ENCODE data around the gene ERC2. TPM values are rescaled to one million over a fixed set of nuclear protein-coding genes. Genes with fewer than 3 reads are reported as not detected.

Gene ERC2
- total RNA-seq, 1 donor from 2014 or later = 0.11 TPM

DNA sequence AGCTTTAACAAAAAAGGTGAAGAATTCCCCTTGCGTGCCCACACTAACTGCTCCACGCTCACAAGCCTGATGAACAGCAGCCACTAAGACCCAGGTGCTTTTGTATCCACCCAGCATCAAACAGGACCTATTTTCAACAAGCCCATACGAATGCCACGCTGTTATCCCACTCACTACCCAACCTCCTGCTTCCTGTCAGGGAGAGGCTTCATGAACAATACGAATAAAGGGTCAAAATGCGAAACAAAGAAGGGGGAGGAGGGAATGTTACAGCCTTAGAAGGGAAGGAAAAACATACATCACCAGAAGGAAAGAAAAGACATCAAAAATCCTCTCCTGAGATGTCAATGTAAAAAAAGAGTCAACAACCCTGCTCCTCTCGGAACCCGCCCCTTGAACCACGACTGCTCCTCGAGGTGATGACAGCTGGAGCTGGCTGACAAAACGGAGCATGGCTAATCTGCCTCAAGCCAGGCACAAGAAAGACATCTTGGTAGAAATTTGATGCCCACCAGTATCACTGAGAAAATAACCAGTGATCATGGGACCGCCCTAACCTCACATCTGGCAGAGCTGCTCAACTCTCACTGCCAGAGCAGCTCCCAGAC is 9.7 kb downstream of the ERC2 start:
- intact Hi-C loops (cut with DNase I) = no loop called here
- TF ChIP-seq CTCF (IDR thresholded peaks at IDR 0.05) = no peak
- Histone ChIP-seq H3K4me3 (no peak overlapping the region), H3K4me1 (no peaks in the 10 kb centered on the region), H3K27ac (no peak overlapping the region), H3K9me3 (no peaks in the 10 kb centered on the region), H3K27me3 (no peaks in the 10 kb centered on the region), H3K36me3 (no peaks in the 10 kb centered on the region)
- no peak for DNase-seq (ENCODE audit: low spot score in 2 of 2)

GRCh38 chr3:56456117-56456516 is 12.2 kb downstream of the ERC2 start:
- no peak for TF ChIP-seq CTCF (IDR thresholded peaks at IDR 0.05)
- Histone ChIP-seq H3K4me3 (no peak overlapping the region), H3K27me3 (no peaks in the 10 kb centered on the region), H3K9me3 (no peaks in the 10 kb centered on the region), H3K36me3 (no peaks in the 10 kb centered on the region), H3K27ac (no peak overlapping the region), H3K4me1 (no peaks in the 10 kb centered on the region)
- DNase-seq (ENCODE audit: low spot score in 2 of 2) = no peak
- intact Hi-C loops (cut with DNase I) = no loop called here

DNA sequence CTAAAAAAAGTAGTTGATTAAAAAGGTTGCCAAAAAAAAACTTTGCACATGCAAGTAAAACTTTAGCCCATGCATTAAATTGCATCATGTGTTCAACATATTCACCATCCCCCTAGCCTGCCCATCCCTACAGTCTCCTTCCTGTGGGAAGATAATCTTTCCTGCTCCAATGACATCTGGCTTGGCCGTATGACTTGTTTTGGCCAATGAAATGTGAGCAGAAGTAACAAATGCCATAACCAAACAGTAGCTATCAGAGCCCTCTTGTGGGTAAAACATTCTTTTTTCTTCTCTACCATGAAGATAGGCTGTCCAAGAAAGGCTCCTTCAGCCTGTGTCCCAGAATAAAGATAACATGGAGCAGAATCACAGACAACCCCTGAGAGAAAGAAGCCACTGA is 15.3 kb downstream of the ERC2 start:
- H3K4me3 ChIP-seq = no peak overlapping the region
- no peaks in the 10 kb centered on the region for H3K9me3 ChIP-seq
- intact Hi-C loops (cut with DNase I) = no loop called here
- no peak overlapping the region for H3K27ac ChIP-seq
- TF ChIP-seq CTCF (IDR thresholded peaks at IDR 0.05) = no peak
- no peaks in the 10 kb centered on the region for H3K4me1 ChIP-seq
- H3K27me3 ChIP-seq = no peaks in the 10 kb centered on the region
- no peaks in the 10 kb centered on the region for H3K36me3 ChIP-seq
- DNase-seq (ENCODE audit: low spot score in 2 of 2) = no peak

- no peaks in the 10 kb centered on the region for H3K9me3 ChIP-seq
- TF ChIP-seq CTCF (IDR thresholded peaks at IDR 0.05) = no peak
- no peaks in the 10 kb centered on the region for H3K36me3 ChIP-seq
- DNase-seq (ENCODE audit: low spot score in 2 of 2) = no peak
- no peak overlapping the region for H3K27ac ChIP-seq
- intact Hi-C loops (cut with DNase I) = no loop called here
- H3K4me1 ChIP-seq = no peaks in the 10 kb centered on the region
- no peak overlapping the region for H3K4me3 ChIP-seq
- H3K27me3 ChIP-seq = no peaks in the 10 kb centered on the region
Measured at GRCh38 chr3:56452085-56452484, 16.2 kb downstream of the ERC2 start.

GRCh38 chr3:56443372-56443771 is 24.9 kb downstream of the ERC2 start:
- Histone ChIP-seq H3K36me3 (no peaks in the 10 kb centered on the region), H3K27ac (no peak overlapping the region), H3K4me1 (no peaks in the 10 kb centered on the region), H3K9me3 (no peaks in the 10 kb centered on the region), H3K4me3 (no peak overlapping the region), H3K27me3 (no peaks in the 10 kb centered on the region)
- DNase-seq (ENCODE audit: low spot score in 2 of 2) = no peak
- TF ChIP-seq CTCF (IDR thresholded peaks at IDR 0.05) = no peak
- intact Hi-C loops (cut with DNase I) = no loop called here

DNA sequence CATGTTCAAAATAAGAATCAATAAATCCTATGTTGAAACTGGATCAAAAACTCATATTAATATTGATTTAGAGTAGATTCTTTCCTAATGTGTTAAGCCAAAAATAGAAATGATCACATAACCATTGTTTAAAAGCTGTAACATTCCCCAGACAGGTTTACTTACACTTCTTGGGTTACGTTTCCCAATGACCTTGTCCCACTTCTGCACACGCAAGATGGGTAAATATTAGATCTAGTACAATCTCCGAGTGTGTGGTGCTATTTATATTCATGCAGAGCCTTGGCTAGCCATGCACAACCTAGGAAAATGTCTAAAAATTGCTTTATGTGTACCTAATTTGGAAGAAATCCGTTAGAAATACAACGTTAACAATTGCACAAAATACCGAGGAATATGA is 39.6 kb downstream of the ERC2 start:
- intact Hi-C loops (cut with DNase I) = no loop called here
- Histone ChIP-seq H3K27me3 (no peaks in the 10 kb centered on the region), H3K27ac (no peak overlapping the region), H3K4me1 (no peaks in the 10 kb centered on the region), H3K9me3 (no peaks in the 10 kb centered on the region), H3K36me3 (no peaks in the 10 kb centered on the region), H3K4me3 (no peak overlapping the region)
- DNase-seq (ENCODE audit: low spot score in 2 of 2) = no peak
- TF ChIP-seq CTCF (IDR thresholded peaks at IDR 0.05) = no peak
